HepG2 (cell line): Measurements from ENCODE around the gene ZNF48. TPM values are rescaled to one million over a fixed set of nuclear protein-coding genes. Genes with fewer than 3 reads are reported as not detected.
A peak's percentile ranks its signal among the peaks of the same experiment; 100 is the strongest.

ENCODE experiments used
- KDM1A ChIP-seq: IDR thresholded peaks from 2 replicates; pipeline ENCODE4 v1.6.1; 2016; ENCODE audit warnings: missing compliant biosample characterization
- KLF15 ChIP-seq: sonication (generic); formaldehyde crosslinking; IDR thresholded peaks from 2 replicates; pipeline ENCODE4 v1.8.1; 2023; ENCODE audit warnings: borderline replicate concordance, mild to moderate bottlenecking, inconsistent platforms, missing genetic modification reagents, mixed read lengths
- NFYC ChIP-seq: IDR thresholded peaks from 2 replicates; pipeline ENCODE4 v1.6.1; 2016; ENCODE audit warnings: missing genetic modification reagents, missing compliant biosample characterization
- PRDM4 ChIP-seq: sonication (generic); formaldehyde crosslinking; IDR thresholded peaks from 2 replicates; pipeline ENCODE4 v1.9.0; 2021; ENCODE audit warnings: missing genetic modification reagents, borderline replicate concordance
- SMARCC2 ChIP-seq: fragments of 450-650 bp; IDR thresholded peaks from 2 replicates; pipeline ENCODE4 v1.6.1; 2017; ENCODE audit warnings: antibody characterized with exemption, mild to moderate bottlenecking
- SNAPC5 ChIP-seq: sonication (generic); formaldehyde crosslinking; IDR thresholded peaks from 2 replicates; pipeline ENCODE4 v1.8.1; 2023; ENCODE audit warnings: mild to moderate bottlenecking, missing genetic modification reagents, borderline replicate concordance
- SOX13 ChIP-seq, 3 experiments: fragments of 450-650 bp in 1 of 3; sonication (generic) in 1 of 3; formaldehyde crosslinking in 1 of 3; IDR thresholded peaks in 2 of 3; conservative IDR thresholded peaks in 1 of 3; 2 replicates each; pipeline versions ENCODE4 v1.5.0 to v1.6.1; 2016 to 2020; ENCODE audit warnings: antibody characterized with exemption in 1 of 3, mild to moderate bottlenecking in 1 of 3, missing compliant biosample characterization in 1 of 3, missing genetic modification reagents in 1 of 3, moderate library complexity in 1 of 3
- TFE3 ChIP-seq: IDR thresholded peaks from 2 replicates; pipeline ENCODE4 v1.6.1; 2016
- TIGD3 ChIP-seq: sonication (generic); formaldehyde crosslinking; IDR thresholded peaks from 2 replicates; pipeline ENCODE4 v1.5.1; 2020; ENCODE audit warnings: mild to moderate bottlenecking, missing genetic modification reagents, borderline replicate concordance
- ZEB1 ChIP-seq: IDR thresholded peaks from 2 replicates; pipeline ENCODE4 v1.6.1; 2012; ENCODE audit warnings: mild to moderate bottlenecking, low read depth, inconsistent platforms; ENCODE audit not compliant: insufficient replicate concordance
- ZIK1 ChIP-seq: sonication (generic); formaldehyde crosslinking; IDR thresholded peaks from 2 replicates; pipeline ENCODE4 v1.5.0; 2020; ENCODE audit warnings: mild to moderate bottlenecking, low read depth, missing genetic modification reagents, borderline replicate concordance
- ZNF12 ChIP-seq: sonication (generic); formaldehyde crosslinking; IDR thresholded peaks from 2 replicates; pipeline ENCODE4 v1.5.0; 2020; ENCODE audit warnings: missing genetic modification reagents
- ZNF18 ChIP-seq: sonication (generic); formaldehyde crosslinking; IDR thresholded peaks from 2 replicates; pipeline ENCODE4 v1.8.0; 2022; ENCODE audit warnings: mild to moderate bottlenecking, missing genetic modification reagents; ENCODE audit not compliant: insufficient replicate concordance
- ZNF264 ChIP-seq: sonication (generic); formaldehyde crosslinking; IDR thresholded peaks from 2 replicates; pipeline ENCODE4 v1.4.0; 2020; ENCODE audit warnings: missing genetic modification reagents
- ZNF513 ChIP-seq: sonication (generic); formaldehyde crosslinking; conservative IDR thresholded peaks from 2 replicates; pipeline ENCODE4 v1.5.0; 2020; ENCODE audit warnings: missing genetic modification reagents
- ZNF557 ChIP-seq: sonication (generic); formaldehyde crosslinking; IDR thresholded peaks from 2 replicates; pipeline ENCODE4 v1.4.0; 2020; ENCODE audit warnings: missing genetic modification reagents
- ZNF800 ChIP-seq: sonication (generic); formaldehyde crosslinking; IDR thresholded peaks from 2 replicates; pipeline ENCODE4 v1.4.0; 2020; ENCODE audit warnings: missing genetic modification reagents
- polyA plus RNA-seq, 8 experiments: library from polyadenylated mRNA; depleted of rRNA in 3 of 8; stranded (reverse) in 7 of 8; unstranded in 1 of 8; fragments of >200 nt; fragmentation: Illumina TruSeq in 4 of 8; extraction: Trizol in 4 of 8; gene quantifications; 2 replicates each; pipeline versions ENCODE4 v1.2.1 to v1.2.3, GENCODE V29; 2011 to 2016; ENCODE audit warnings: low read depth in 4 of 8, missing spikeins in 1 of 8, mixed read lengths in 1 of 8; ENCODE audit not compliant: insufficient read depth in 1 of 8
- total RNA-seq, 5 experiments: library from RNA; depleted of rRNA; stranded (reverse); fragments of >200 nt; fragmentation: Illumina TruSeq; extraction: Trizol; gene quantifications; 2 replicates each; pipeline ENCODE4 v1.2.3, GENCODE V29; 2016; ENCODE audit warnings: low read depth in 1 of 5

Gene ZNF48
- total and polyA plus RNA-seq, 2 of the 13 experiments (the other 11 are each of a cell fraction or from before 2014, with no cell fraction given), result 9.9 to 12.3 TPM

GRCh38 chr16:30430428-30430970, 35.3 kb downstream of the ZNF48 start (continued):
- TF ChIP-seq SMARCC2 (no peak), SOX13 (IDR thresholded peaks at IDR 0.05) (no peak), SOX13 (CRISPR knock-in tag; conservative IDR thresholded peaks at IDR 0.05 in 1 of 2, IDR thresholded peaks at IDR 0.05 in 1 of 2) (peak in 1 of 2 experiments; percentile 10; a peak in 1 of 4 replicates), TIGD3 (CRISPR knock-in tag) (0 out of 2 replicates have a peak, but pooled peaks have one; percentile 51), ZIK1 (CRISPR knock-in tag) (no peak), KLF15 (CRISPR knock-in tag) (no peak), ZNF264 (CRISPR knock-in tag) (peak; percentile 87; the same call in 1 of the 2 replicates), ZNF18 (peak; percentile 59), ZNF800 (CRISPR knock-in tag) (peak; percentile 84; the same call in 1 of the 2 replicates), PRDM4 (CRISPR knock-in tag) (no peak), SNAPC5 (no peak; the same call in 1 of the 2 replicates), ZNF513 (no peak), NFYC (no peak), TFE3 (CRISPR knock-in tag) (0 out of 2 replicates have a peak, but pooled peaks have one; percentile 42), ZNF557 (CRISPR knock-in tag) (peak; percentile 73; the same call in 1 of the 2 replicates), KDM1A (0 out of 2 replicates have a peak, but pooled peaks have one; percentile 48), ZEB1 (no peak), ZNF12 (CRISPR knock-in tag) (no peak)
